T-helper 17 cell (primary cell): ENCODE results near the gene IL23R. TPM values are rescaled to one million over a fixed set of nuclear protein-coding genes. Genes with fewer than 3 reads are reported as not detected.
A peak's percentile ranks its signal among the peaks of the same experiment; 100 is the strongest.

Experiments used
- ATAC-seq: fragments of 150-1000 bp; cut with Tn5 transposase; 2 replicates; pipeline ENCODE4 v1.10.0; 2021; ENCODE audit warnings: mild to moderate bottlenecking, moderate library complexity
- DNase-seq, 3 donors: peaks; one replicate each; pipeline versions ENCODE4 v3.0.0 to v3.0.0-alpha.2; 2020 to 2021
- H3K9me3 ChIP-seq: one replicate; pipeline ENCODE4 v1.7.0; 2013; ENCODE audit warnings: low read length, mild to moderate bottlenecking; ENCODE audit not compliant: control insufficient read depth, poor library complexity, severe bottlenecking
- H3K27ac Mint-ChIP-seq: one replicate; pipeline ENCODE4 v1.8.0; 2022; ENCODE audit warnings: mild to moderate bottlenecking, moderate library complexity, mixed read lengths
- H3K27me3 Mint-ChIP-seq: one replicate; pipeline ENCODE4 v1.8.0; 2022; ENCODE audit warnings: mixed read lengths
- H3K36me3 Mint-ChIP-seq: one replicate; pipeline ENCODE4 v1.8.0; 2022; ENCODE audit warnings: low read depth, mixed read lengths
- H3K4me1 Mint-ChIP-seq: one replicate; pipeline ENCODE4 v1.8.0; 2022; ENCODE audit warnings: mild to moderate bottlenecking, mixed read lengths
- H3K4me3 Mint-ChIP-seq: one replicate; pipeline ENCODE4 v1.8.0; 2022; ENCODE audit warnings: mild to moderate bottlenecking, moderate library complexity, mixed read lengths
- total RNA-seq, 4 donors: library from RNA in 2 of 4; stranded (reverse) in 2 of 4; gene quantifications; one replicate each; pipeline ENCODE4 v1.2.3 and lab custom pipeline; 2022 to 2026

IL23R gene
- total RNA-seq, 2 donors from 2014 or later, result 2.4 to 2.8 TPM

- Mint-ChIP-seq H3K27me3 (no peaks in the 10 kb centered on the region), H3K4me1 (peaks cover 20% of the 10 kb centered on the region), H3K36me3 (peaks cover 3% of the 10 kb centered on the region), H3K27ac (peak overlapping the region; percentile 67), H3K4me3 (no peak overlapping the region)
- H3K9me3 ChIP-seq, result no peaks in the 10 kb centered on the region
- ATAC-seq, result peak; percentile 76
- peak in 1 of 3 donors; percentile 49 for DNase-seq
These were observed 45.6 kb downstream of the IL23R start for GRCh38 chr1:67211589-67212563.

GRCh38 chr1:67213164-67213563 lies 46.9 kb downstream of the IL23R start:
- no peak for DNase-seq
- Mint-ChIP-seq H3K27ac (peak overlapping the region; percentile 45), H3K4me3 (peak overlapping the region; percentile 41), H3K27me3 (no peaks in the 10 kb centered on the region), H3K4me1 (peaks cover 14% of the 10 kb centered on the region), H3K36me3 (no peaks in the 10 kb centered on the region)
- no peaks in the 10 kb centered on the region for H3K9me3 ChIP-seq
- peak; percentile 32 for ATAC-seq

GRCh38 chr1:67213948-67214347 lies 47.7 kb downstream of the IL23R start:
- Mint-ChIP-seq H3K4me1 (peaks cover 14% of the 10 kb centered on the region), H3K36me3 (no peaks in the 10 kb centered on the region), H3K27ac (no peak overlapping the region), H3K27me3 (no peaks in the 10 kb centered on the region), H3K4me3 (no peak overlapping the region)
- ATAC-seq (no peak), DNase-seq (no peak)
- no peaks in the 10 kb centered on the region for H3K9me3 ChIP-seq

GRCh38 chr1:67214420-67215174 lies 48.3 kb downstream of the IL23R start:
- no peak overlapping the region for H3K4me3 Mint-ChIP-seq
- no peak overlapping the region for H3K27ac Mint-ChIP-seq
- H3K36me3 Mint-ChIP-seq, result no peaks in the 10 kb centered on the region
- DNase-seq (peak in 1 of 3 donors; percentile 25), ATAC-seq (peak; percentile 49)
- H3K27me3 Mint-ChIP-seq, result no peaks in the 10 kb centered on the region
- H3K9me3 ChIP-seq, result no peaks in the 10 kb centered on the region
- peaks cover 12% of the 10 kb centered on the region for H3K4me1 Mint-ChIP-seq

GRCh38 chr1:67216401-67216800 lies 50.1 kb downstream of the IL23R start:
- Mint-ChIP-seq H3K27ac (no peak overlapping the region), H3K4me1 (peaks cover 12% of the 10 kb centered on the region), H3K27me3 (no peaks in the 10 kb centered on the region), H3K36me3 (no peaks in the 10 kb centered on the region), H3K4me3 (no peak overlapping the region)
- DNase-seq (no peak), ATAC-seq (no peak)
- no peaks in the 10 kb centered on the region for H3K9me3 ChIP-seq

GRCh38 chr1:67217417-67217816 lies 51.2 kb downstream of the IL23R start:
- ATAC-seq (no peak), DNase-seq (no peak)
- H3K36me3 Mint-ChIP-seq, result no peaks in the 10 kb centered on the region
- no peaks in the 10 kb centered on the region for H3K27me3 Mint-ChIP-seq
- H3K9me3 ChIP-seq, result no peaks in the 10 kb centered on the region
- peaks cover 6% of the 10 kb centered on the region for H3K4me1 Mint-ChIP-seq
- no peak overlapping the region for H3K4me3 Mint-ChIP-seq
- H3K27ac Mint-ChIP-seq, result no peak overlapping the region

- DNase-seq, result no peak
- H3K4me1 Mint-ChIP-seq, result peaks cover 6% of the 10 kb centered on the region
- no peaks in the 10 kb centered on the region for H3K27me3 Mint-ChIP-seq
- H3K4me3 Mint-ChIP-seq, result no peak overlapping the region
- H3K36me3 Mint-ChIP-seq, result no peaks in the 10 kb centered on the region
- no peaks in the 10 kb centered on the region for H3K9me3 ChIP-seq
- ATAC-seq, result no peak
- no peak overlapping the region for H3K27ac Mint-ChIP-seq
These were observed 51.7 kb downstream of the IL23R start for GRCh38 chr1:67217938-67218337.

- ATAC-seq, result no peak
- no peaks in the 10 kb centered on the region for H3K27me3 Mint-ChIP-seq
These were observed 58.6 kb downstream of the IL23R start for GRCh38 chr1:67224856-67225255.

GRCh38 chr1:67226688-67227087 lies 60.4 kb downstream of the IL23R start:
- no peak overlapping the region for H3K4me3 Mint-ChIP-seq
- no peak overlapping the region for H3K27ac Mint-ChIP-seq
- no peaks in the 10 kb centered on the region for H3K27me3 Mint-ChIP-seq
- peaks cover 2% of the 10 kb centered on the region for H3K36me3 Mint-ChIP-seq
- no peaks in the 10 kb centered on the region for H3K9me3 ChIP-seq
- no peak for DNase-seq
- no peak for ATAC-seq
- H3K4me1 Mint-ChIP-seq, result peaks cover 2% of the 10 kb centered on the region

More at GRCh38 chr1:67224856-67225255, 58.6 kb downstream of the IL23R start:
- Mint-ChIP-seq H3K27ac (no peak overlapping the region), H3K36me3 (peaks cover 2% of the 10 kb centered on the region), H3K4me1 (peaks cover 2% of the 10 kb centered on the region), H3K4me3 (no peak overlapping the region)
- no peaks in the 10 kb centered on the region for H3K9me3 ChIP-seq
- DNase-seq, result no peak

GRCh38 chr1:67227196-67227595 lies 60.9 kb downstream of the IL23R start:
- Mint-ChIP-seq H3K27me3 (no peaks in the 10 kb centered on the region), H3K4me3 (no peak overlapping the region), H3K36me3 (peaks cover 2% of the 10 kb centered on the region), H3K27ac (no peak overlapping the region), H3K4me1 (peaks cover 2% of the 10 kb centered on the region)
- H3K9me3 ChIP-seq, result no peaks in the 10 kb centered on the region
- ATAC-seq, result no peak
- DNase-seq, result no peak

- Mint-ChIP-seq H3K36me3 (peaks cover 2% of the 10 kb centered on the region), H3K4me3 (no peak overlapping the region), H3K27me3 (no peaks in the 10 kb centered on the region), H3K27ac (no peak overlapping the region), H3K4me1 (peaks cover 2% of the 10 kb centered on the region)
- no peaks in the 10 kb centered on the region for H3K9me3 ChIP-seq
- ATAC-seq, result no peak
- DNase-seq, result no peak
These were observed 62.5 kb downstream of the IL23R start for GRCh38 chr1:67228791-67229190.

GRCh38 chr1:67230539-67230938 lies 64.3 kb downstream of the IL23R start:
- DNase-seq, result no peak
- peak overlapping the region; percentile 45 for H3K27ac Mint-ChIP-seq
- H3K27me3 Mint-ChIP-seq, result no peaks in the 10 kb centered on the region
- H3K4me1 Mint-ChIP-seq, result no peaks in the 10 kb centered on the region
- no peak overlapping the region for H3K4me3 Mint-ChIP-seq
- no peaks in the 10 kb centered on the region for H3K36me3 Mint-ChIP-seq
- H3K9me3 ChIP-seq, result no peaks in the 10 kb centered on the region
- no peak for ATAC-seq

- no peak for ATAC-seq
- H3K4me3 Mint-ChIP-seq, result no peak overlapping the region
These were observed 70.0 kb downstream of the IL23R start for GRCh38 chr1:67236277-67236676.

More at GRCh38 chr1:67236277-67236676, 70.0 kb downstream of the IL23R start:
- Mint-ChIP-seq H3K4me1 (no peaks in the 10 kb centered on the region), H3K27me3 (no peaks in the 10 kb centered on the region), H3K27ac (no peak overlapping the region), H3K36me3 (no peaks in the 10 kb centered on the region)
- DNase-seq, result no peak
- no peaks in the 10 kb centered on the region for H3K9me3 ChIP-seq
